Stomach smooth muscle (tissue), 2 donors: ENCODE results near the gene PHF23.
A peak's percentile ranks its signal among the peaks of the same experiment; 100 is the strongest.

ENCODE experiments used
- H3K27ac ChIP-seq: one replicate; pipeline ENCODE4 v1.7.0; 2013; ENCODE audit warnings: mild to moderate bottlenecking, low read length, inconsistent platforms
- H3K27me3 ChIP-seq, 2 donors: one replicate each; pipeline ENCODE4 v1.7.0; 2013; ENCODE audit warnings: low read length in 2 of 2; ENCODE audit not compliant: insufficient read depth in 2 of 2, control insufficient read depth in 1 of 2
- H3K36me3 ChIP-seq, 2 donors: one replicate each; pipeline ENCODE4 v1.7.0; 2013; ENCODE audit warnings: low read length in 2 of 2; ENCODE audit not compliant: control insufficient read depth in 2 of 2, insufficient read depth in 2 of 2
- H3K4me1 ChIP-seq: one replicate; pipeline ENCODE4 v1.7.0; 2013; ENCODE audit warnings: low read length; ENCODE audit not compliant: control insufficient read depth, insufficient read depth
- H3K4me3 ChIP-seq, 2 donors: one replicate each; pipeline ENCODE4 v1.7.0; 2013; ENCODE audit warnings: low read length in 2 of 2
- H3K9ac ChIP-seq, 2 donors: one replicate each; pipeline ENCODE4 v1.7.0; 2013; ENCODE audit warnings: low read length in 2 of 2, mild to moderate bottlenecking in 1 of 2
- H3K9me3 ChIP-seq, 2 donors: one replicate each; pipeline ENCODE4 v1.7.0; 2013; ENCODE audit warnings: low read length in 2 of 2; ENCODE audit not compliant: control insufficient read depth in 2 of 2
- donor health status: healthy.
- donor health status: Pancreatic carcinoma.

PHF23 gene

GRCh38 chr17:7218758-7219157, 20.5 kb downstream of the PHF23 start:
- H3K36me3 ChIP-seq, result peaks cover 16 to 17% of the 10 kb centered on the region in 2 donors
- peaks cover 73% of the 10 kb centered on the region for H3K4me1 ChIP-seq
- peak overlapping the region in 1 of 2 donors; percentile 36 for H3K9ac ChIP-seq
- peak overlapping the region; percentile 96 for H3K27ac ChIP-seq
- H3K27me3 ChIP-seq, result no peaks in the 10 kb centered on the region
- no peak overlapping the region for H3K4me3 ChIP-seq
- no peaks in the 10 kb centered on the region for H3K9me3 ChIP-seq

GRCh38 chr17:7218166-7218565, 21.1 kb downstream of the PHF23 start:
- Histone ChIP-seq H3K27ac (peak overlapping the region; percentile 68), H3K9ac (peak overlapping the region; percentile 62 to 70), H3K4me3 (peak overlapping the region; percentile 67 to 74), H3K4me1 (peaks cover 76% of the 10 kb centered on the region), H3K27me3 (no peaks in the 10 kb centered on the region), H3K9me3 (no peaks in the 10 kb centered on the region), H3K36me3 (peaks cover 11% of the 10 kb centered on the region in 2 donors)

- H3K9me3 ChIP-seq, result no peaks in the 10 kb centered on the region
- peaks cover 75% of the 10 kb centered on the region for H3K4me1 ChIP-seq
- H3K36me3 ChIP-seq, result peaks cover 3% of the 10 kb centered on the region in 2 donors
- peak overlapping the region; percentile 62 to 71 for H3K9ac ChIP-seq
- H3K27me3 ChIP-seq, result no peaks in the 10 kb centered on the region
- peak overlapping the region; percentile 80 for H3K27ac ChIP-seq
- peak overlapping the region; percentile 67 to 74 for H3K4me3 ChIP-seq
Observed at GRCh38 chr17:7217113-7217987, 21.9 kb downstream of the PHF23 start.

GRCh38 chr17:7216242-7217112, 22.8 kb downstream of the PHF23 start:
- no peaks in the 10 kb centered on the region for H3K27me3 ChIP-seq
- H3K4me3 ChIP-seq, result peak overlapping the region; percentile 56 to 65
- H3K4me1 ChIP-seq, result peaks cover 69% of the 10 kb centered on the region
- H3K9ac ChIP-seq, result peak overlapping the region; percentile 51 to 71
- peak overlapping the region; percentile 80 for H3K27ac ChIP-seq
- H3K36me3 ChIP-seq, result no peaks in the 10 kb centered on the region
- no peaks in the 10 kb centered on the region for H3K9me3 ChIP-seq

- Histone ChIP-seq H3K27me3 (no peaks in the 10 kb centered on the region), H3K36me3 (no peaks in the 10 kb centered on the region), H3K9ac (peak overlapping the region; percentile 36 to 37), H3K4me3 (peak overlapping the region; percentile 68 to 83), H3K9me3 (no peaks in the 10 kb centered on the region), H3K27ac (peak overlapping the region; percentile 80), H3K4me1 (peaks cover 67% of the 10 kb centered on the region)
Observed at GRCh38 chr17:7215652-7216180, 23.5 kb downstream of the PHF23 start.

GRCh38 chr17:7215136-7215638, 24.1 kb downstream of the PHF23 start:
- peaks cover 61% of the 10 kb centered on the region for H3K4me1 ChIP-seq

GRCh38 chr17:7214300-7215135, 24.7 kb downstream of the PHF23 start:
- H3K27me3 ChIP-seq, result no peaks in the 10 kb centered on the region
- H3K27ac ChIP-seq, result peak overlapping the region; percentile 70
- H3K4me3 ChIP-seq, result peak overlapping the region; percentile 68 to 83
- peak overlapping the region; percentile 46 to 64 for H3K9ac ChIP-seq
- H3K9me3 ChIP-seq, result no peaks in the 10 kb centered on the region
- peaks cover 58% of the 10 kb centered on the region for H3K4me1 ChIP-seq
- H3K36me3 ChIP-seq, result no peaks in the 10 kb centered on the region

More at GRCh38 chr17:7215136-7215638, 24.1 kb downstream of the PHF23 start:
- no peaks in the 10 kb centered on the region for H3K9me3 ChIP-seq
- peak overlapping the region; percentile 70 for H3K27ac ChIP-seq
- H3K9ac ChIP-seq, result peak overlapping the region in 1 of 2 donors; percentile 37
- H3K27me3 ChIP-seq, result no peaks in the 10 kb centered on the region
- no peaks in the 10 kb centered on the region for H3K36me3 ChIP-seq
- peak overlapping the region; percentile 68 to 83 for H3K4me3 ChIP-seq

GRCh38 chr17:7213895-7214299, 25.4 kb downstream of the PHF23 start:
- Histone ChIP-seq H3K9ac (peak overlapping the region; percentile 36 to 46), H3K27me3 (no peaks in the 10 kb centered on the region), H3K9me3 (no peaks in the 10 kb centered on the region), H3K4me1 (peaks cover 52% of the 10 kb centered on the region), H3K4me3 (peak overlapping the region; percentile 31 to 83), H3K36me3 (no peaks in the 10 kb centered on the region), H3K27ac (no peak overlapping the region)

- no peak overlapping the region for H3K27ac ChIP-seq
- no peaks in the 10 kb centered on the region for H3K36me3 ChIP-seq
- H3K4me3 ChIP-seq, result peak overlapping the region in 1 of 2 donors; percentile 54
- H3K9me3 ChIP-seq, result no peaks in the 10 kb centered on the region
- H3K27me3 ChIP-seq, result no peaks in the 10 kb centered on the region
- no peak overlapping the region for H3K9ac ChIP-seq
- peaks cover 36% of the 10 kb centered on the region for H3K4me1 ChIP-seq
Observed at GRCh38 chr17:7211491-7212273, 27.6 kb downstream of the PHF23 start.
